NCI-H2029 treated with DMSO at 0.1 percent for 48 hours (cell line): ENCODE measurements around the gene SLC16A9.
"Not testable (repeated sequence)": the region's sequence is repeated elsewhere in the genome, so short reads cannot be mapped to it uniquely, and the experiment has no call there.

Experiments used
- DNase-seq: peaks from one replicate; lab custom pipeline; 2025; lab: John Stamatoyannopoulos, UW

SLC16A9 gene

DNA sequence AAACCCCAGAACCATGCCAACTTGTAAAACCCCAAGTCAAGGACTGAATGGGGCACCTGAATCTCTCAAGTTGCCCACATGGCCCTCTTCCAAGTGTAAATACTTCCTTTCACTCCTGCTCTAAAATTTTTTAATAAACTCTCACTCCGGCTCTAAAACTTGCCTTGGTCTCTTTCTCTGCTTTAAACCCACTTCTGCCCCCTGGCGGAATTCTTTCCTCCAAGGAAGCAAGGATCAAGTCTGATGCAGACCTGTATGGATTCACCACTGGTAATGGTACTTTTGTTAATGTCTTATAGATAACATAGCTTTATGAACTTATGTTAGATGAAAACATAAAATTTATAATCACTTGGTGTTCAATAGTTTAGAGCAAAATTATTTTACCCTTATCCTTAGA, 33.8 kb downstream of the SLC16A9 start:
- DNase-seq, result no peak

DNA sequence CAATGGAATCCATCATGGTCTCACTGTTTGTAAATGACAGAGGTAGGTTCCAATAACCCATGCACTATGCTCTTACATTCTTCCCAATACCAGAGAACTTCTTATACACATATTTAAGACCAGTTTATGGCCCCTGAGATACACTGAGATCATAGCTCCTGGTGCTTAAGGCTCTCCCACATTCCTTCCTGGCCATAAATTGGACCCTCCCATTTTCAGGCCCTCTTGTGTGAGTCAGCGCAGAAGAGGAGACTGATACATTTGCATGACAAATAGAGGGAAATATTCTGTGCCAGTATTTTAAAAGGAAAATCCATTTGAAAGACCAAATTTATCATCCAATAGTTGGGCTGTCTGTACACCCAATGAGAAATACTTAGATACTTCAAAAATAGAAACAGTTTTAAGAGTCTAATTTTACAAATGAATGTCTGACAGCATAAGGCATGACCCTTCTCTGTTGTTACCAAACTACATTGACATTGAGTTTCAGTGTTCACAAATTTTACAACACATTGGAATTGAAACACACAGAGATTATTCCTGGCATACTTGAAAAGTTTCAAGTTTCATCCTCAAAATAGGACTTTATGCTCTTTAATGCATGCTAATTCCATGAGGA, 35.3 kb downstream of the SLC16A9 start:
- DNase-seq, result no peak

DNA sequence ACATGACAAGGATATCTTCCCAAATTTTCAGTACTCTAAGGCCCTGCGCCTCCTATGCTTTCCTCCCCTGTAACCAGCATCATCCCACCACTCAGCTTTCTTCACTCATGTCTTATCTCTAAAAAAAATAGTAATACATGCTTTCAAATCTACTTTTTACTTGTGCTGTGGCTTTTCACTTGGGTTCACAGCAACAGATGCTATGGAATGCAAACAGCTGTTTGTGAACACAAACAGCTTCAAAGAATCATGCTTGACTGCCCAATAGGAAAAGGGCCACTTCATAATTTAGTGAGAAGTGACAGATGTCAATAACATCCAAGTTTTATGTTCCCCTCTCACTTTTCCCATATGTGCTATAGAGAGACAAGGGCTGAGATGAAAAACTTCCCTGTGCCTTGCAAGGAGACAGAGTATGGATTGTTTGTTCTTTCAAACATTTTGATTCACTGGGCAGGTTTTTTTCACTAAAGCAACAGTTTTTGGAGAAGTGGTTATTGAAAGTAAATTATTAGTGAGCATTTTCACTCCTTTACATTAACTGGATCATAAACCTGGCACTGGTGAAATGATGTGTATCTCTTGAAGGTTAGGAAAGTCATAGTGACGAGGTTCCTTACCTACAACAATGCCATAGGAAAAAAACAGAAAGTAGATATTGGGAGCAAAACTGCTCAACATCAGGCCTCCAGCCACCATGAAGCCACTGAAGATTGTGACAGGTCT, 37.3 kb downstream of the SLC16A9 start:
- DNase-seq, result no peak

GRCh38 chr10:59670269-59670668, 39.4 kb downstream of the SLC16A9 start:
- no peak for DNase-seq

- no peak for DNase-seq
These were observed 41.6 kb downstream of the SLC16A9 start for GRCh38 chr10:59668096-59668495.

DNA sequence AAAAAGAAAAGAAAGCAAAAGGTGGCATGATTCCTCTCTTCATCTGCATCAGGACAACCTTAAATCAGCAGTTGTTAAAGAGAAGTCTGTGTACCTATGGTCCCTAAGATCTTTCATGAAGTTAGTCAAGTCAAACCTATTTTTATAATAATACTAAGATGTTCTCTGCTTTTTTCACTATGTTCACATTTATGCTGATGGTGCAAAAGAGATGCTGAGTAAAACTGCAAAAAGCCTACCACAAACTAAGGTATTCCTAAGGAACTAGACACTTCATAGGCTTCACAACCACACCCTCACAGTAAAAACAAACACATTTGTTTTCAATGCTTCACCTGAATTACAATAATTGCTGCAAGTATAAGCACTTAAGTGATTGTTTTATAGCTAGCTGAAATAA, 43.3 kb downstream of the SLC16A9 start:
- no peak for DNase-seq

DNA sequence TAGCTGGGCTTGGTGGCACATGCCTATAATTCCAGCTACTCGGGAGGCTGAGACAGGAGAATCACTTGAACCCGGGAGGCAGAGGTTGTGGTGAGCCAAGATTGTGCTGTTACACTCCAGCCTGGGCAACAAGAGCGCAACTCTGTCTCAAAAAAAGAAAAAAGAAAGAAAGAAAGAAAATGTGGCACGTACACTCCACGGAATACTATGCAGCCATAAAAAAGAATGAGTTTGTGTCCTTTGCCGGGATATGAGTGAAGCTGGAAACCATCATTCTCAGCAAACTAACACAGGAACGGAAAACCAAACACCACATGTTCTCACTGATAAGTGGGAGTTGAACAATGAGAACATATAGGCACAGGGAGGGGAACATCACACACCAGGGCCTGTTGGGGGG, 46.4 kb downstream of the SLC16A9 start:
- DNase-seq, result not testable (repeated sequence)

- no peak for DNase-seq
These were observed 51.9 kb downstream of the SLC16A9 start for GRCh38 chr10:59657724-59658123.

DNA sequence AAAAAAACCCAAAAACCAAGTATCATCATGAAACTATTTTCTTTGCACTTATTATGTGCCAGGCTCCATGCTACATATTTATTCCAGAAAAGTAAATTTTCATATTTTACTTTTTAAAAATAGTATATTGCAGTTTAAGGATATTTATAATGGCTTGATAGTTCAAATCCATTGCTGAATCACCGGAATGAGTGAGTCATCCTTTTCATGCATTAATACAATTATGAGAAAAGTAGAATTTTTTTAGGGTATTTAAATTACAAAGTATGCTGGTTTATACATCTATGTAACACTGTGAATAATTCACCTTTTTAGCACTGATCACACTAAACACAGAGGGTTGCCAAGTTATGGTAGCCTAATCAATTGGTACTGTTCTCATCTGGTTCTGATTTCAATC, 54.3 kb downstream of the SLC16A9 start:
- no peak for DNase-seq

DNA sequence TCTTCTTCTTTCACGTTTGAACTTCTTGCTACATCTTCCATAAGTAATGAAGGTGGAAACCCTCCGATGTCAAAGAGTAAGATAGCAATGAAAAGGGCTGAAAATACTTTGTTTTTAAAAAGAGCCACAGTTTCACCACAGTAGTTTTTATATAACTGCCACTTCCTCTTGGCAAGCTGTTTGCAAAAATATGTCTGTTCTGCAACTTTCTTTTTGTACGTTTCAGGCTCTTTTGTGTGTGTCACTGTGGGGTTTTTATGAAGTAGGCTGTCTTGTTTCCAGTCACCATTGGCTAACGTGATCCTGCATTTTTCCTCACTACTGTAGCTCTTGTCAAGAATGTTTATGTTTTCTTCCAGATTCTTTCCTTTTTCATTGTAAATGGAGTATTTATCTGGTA, 55.6 kb downstream of the SLC16A9 start:
- no peak for DNase-seq

DNA sequence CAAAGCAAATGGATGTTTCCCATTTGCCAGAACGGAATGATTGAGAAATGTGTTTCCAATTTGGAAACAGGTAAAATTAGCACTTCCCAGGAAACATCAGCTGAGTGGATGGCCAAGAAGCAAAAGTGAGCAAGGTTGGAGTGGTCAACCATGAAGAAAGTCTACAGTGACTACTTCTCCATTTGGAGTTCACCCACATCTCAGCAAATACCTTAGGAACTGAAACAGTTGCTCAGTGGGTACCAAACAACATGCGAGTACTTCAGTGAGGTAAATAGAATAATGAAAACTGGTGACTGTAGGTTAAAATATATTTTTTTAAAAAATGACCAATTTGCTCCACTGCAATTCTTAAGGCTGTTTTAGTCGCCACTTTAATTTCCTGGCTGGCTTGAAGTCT, 57.7 kb downstream of the SLC16A9 start:
- DNase-seq, result no peak

DNA sequence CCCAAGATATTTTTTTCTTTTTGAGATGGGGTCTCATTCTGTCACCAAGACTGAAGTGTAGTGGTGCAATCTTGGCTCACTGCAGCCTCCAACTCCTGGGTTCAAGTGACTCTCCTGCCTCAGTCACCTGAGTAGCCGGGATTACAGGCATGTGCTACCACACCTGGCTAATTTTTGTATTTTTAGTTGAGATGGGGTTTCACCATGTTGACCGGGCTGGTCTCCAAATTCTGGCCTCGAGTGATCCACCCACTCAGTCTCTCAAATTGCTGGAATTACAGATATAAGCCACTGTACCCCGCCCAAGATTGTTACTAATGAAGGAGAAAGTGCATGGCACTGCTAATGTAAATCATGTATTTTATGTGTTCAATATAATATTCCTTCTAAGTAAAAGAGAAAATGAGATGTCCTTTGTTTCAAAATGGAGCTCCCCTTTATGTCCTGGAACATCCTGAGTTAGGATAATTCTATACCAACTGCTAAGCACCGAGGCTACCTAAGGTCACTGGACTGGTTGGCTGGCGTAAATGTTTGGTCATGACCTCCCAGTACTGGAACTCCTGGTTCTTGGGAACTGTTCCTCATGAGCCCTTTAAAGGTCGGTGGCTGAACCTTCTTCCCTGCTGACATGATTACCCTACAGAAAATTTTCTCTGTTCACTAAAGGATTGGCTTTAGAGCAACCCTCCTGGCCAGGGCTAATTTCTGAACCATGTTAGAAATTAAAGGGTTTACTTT, 59.9 kb downstream of the SLC16A9 start:
- DNase-seq, result no peak

GRCh38 chr10:59648711-59649201, 60.9 kb downstream of the SLC16A9 start:
- no peak for DNase-seq

DNA sequence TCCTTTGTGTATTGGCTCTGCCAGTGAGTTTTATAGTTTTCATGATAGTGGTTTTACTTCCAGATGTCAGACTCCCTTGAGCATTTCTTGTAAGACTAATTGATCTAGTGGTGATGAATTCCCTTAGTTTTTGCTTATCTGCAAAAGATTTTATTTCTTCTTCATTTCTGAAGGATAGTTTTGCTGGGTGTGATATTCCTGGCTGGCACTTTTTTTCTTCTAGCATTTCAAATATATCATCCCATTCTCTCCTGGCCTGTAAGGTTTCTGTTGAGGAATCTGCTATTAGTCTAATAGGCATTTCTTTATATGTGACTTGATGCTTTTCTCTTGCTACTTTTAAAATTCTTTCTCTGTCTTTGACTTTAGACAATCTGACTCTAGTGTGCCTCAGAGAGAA, 64.8 kb downstream of the SLC16A9 start:
- no peak for DNase-seq

GRCh38 chr10:59641688-59642087, 68.0 kb downstream of the SLC16A9 start:
- not testable (repeated sequence) for DNase-seq

DNA sequence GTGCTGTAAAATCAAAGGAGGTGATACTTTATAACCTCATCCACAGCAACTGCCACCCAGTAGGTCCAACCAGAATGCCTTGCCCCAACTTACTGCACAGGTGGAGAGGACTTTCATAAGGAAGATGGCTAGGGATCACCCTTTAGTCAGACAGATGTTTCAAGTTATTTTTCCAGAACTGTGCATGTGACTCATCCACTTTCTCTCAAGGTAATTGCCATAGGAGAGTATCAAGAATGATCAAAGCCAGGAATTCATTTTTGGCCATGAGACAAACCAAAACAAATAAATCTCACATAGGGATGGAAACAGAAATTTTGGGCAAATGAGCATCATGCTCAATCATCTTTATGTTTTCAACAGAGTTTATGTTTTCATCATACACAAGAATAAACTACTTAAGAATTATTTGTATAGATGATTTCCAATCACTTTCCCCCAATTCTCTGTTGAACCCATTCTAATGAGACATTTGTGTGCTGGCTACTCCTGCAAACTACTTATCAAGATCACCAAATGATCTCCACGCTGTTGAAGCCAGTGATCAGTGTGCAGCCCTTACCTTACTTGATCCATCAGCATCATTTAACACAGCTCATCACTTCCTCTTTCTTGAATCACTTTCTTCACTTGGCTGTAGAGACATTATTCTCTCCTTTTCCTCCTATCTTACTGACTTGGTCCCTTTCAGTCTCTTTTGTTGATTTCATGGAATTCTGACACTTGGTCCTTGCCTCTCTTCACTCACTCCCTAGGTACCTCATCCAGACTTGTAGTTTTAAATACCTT, 74.0 kb downstream of the SLC16A9 start:
- no peak for DNase-seq

GRCh38 chr10:59634102-59634501, 75.5 kb downstream of the SLC16A9 start:
- no peak for DNase-seq

GRCh38 chr10:59633063-59633462, 76.6 kb downstream of the SLC16A9 start:
- no peak for DNase-seq

DNA sequence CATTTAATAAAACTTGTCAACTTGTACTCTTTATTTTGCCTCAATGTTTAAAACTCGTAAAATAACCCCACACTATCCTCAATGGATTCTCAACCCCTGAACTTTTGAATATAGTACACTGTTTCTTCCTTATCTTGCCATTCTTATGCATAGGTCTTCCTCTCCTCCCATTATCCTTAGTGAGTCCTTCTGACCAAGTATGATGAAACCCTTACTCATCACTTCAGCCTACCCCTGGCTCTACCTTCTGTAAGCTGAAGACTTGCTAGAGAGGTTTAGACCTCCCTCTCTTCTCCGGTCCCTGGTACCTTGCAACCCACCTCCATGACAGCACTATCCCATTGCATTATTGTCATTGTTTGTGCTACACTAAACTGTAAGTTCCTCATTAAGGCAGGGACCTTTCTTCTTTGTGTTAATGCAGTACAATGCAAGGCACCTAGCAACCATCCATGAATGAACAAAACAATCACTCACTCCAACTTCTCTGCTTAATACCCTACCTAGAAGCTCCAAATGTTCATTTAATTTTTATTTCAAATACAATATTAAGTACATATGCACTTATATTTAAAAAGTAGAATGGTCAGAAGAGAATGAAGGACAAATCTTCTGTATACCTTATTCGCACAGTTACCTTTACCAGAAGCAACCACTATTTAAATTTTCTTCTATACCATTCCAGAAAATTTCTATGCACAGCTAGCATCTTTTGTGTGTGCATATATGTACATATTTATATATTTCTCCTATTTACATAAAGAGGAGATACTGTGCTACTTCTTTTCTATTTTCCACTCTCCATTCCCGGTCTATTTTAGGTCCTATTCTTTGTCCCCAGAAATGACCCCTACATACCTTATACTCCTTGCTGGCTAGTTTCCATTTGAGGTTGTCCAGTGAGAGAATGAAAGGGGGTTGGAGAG, 77.5 kb downstream of the SLC16A9 start:
- DNase-seq, result no peak

GRCh38 chr10:59631237-59631636, 78.4 kb downstream of the SLC16A9 start:
- no peak for DNase-seq

GRCh38 chr10:59628965-59629364, 80.7 kb downstream of the SLC16A9 start:
- DNase-seq, result no peak
